Erythroblast (primary cell): Measurements from ENCODE around the gene DGKB.

ENCODE experiments used
- DNase-seq, 2 experiments: peaks; one replicate each; lab custom pipeline; 2025; lab: John Stamatoyannopoulos, UW
- GATA1 ChIP-seq: IDR thresholded peaks from 2 replicates; pipeline ENCODE4 v1.6.1; 2011; ENCODE audit warnings: low read depth, mild to moderate bottlenecking, control low read depth, low read length, moderate library complexity
- POLR2A ChIP-seq: IDR thresholded peaks from 2 replicates; pipeline ENCODE4 v1.6.1; 2011; ENCODE audit warnings: mild to moderate bottlenecking, low read length

The DGKB gene

GRCh38 chr7:14891289-14891688 lies 11.3 kb downstream of the DGKB start:
- no peak for TF ChIP-seq GATA1
- TF ChIP-seq POLR2A, result no peak
- no peak for DNase-seq

- TF ChIP-seq GATA1, result no peak
- TF ChIP-seq POLR2A, result no peak
- no peak for DNase-seq
Observed at GRCh38 chr7:14888962-14889361, 13.6 kb downstream of the DGKB start.

GRCh38 chr7:14886533-14886932 lies 16.0 kb downstream of the DGKB start:
- DNase-seq, result no peak
- TF ChIP-seq POLR2A (no peak), GATA1 (no peak)

GRCh38 chr7:14875941-14876587 lies 26.5 kb downstream of the DGKB start:
- DNase-seq, result no peak
- no peak for TF ChIP-seq POLR2A
- TF ChIP-seq GATA1, result no peak

GRCh38 chr7:14871880-14872279 lies 30.7 kb downstream of the DGKB start:
- no peak for DNase-seq
- TF ChIP-seq POLR2A (no peak), GATA1 (no peak)

GRCh38 chr7:14870394-14870793 lies 32.2 kb downstream of the DGKB start:
- DNase-seq, result no peak
- TF ChIP-seq POLR2A, result no peak
- TF ChIP-seq GATA1, result no peak

GRCh38 chr7:14868937-14869336 lies 33.6 kb downstream of the DGKB start:
- DNase-seq, result no peak
- no peak for TF ChIP-seq GATA1
- no peak for TF ChIP-seq POLR2A

- TF ChIP-seq POLR2A, result no peak
- TF ChIP-seq GATA1, result no peak
- DNase-seq, result no peak
Observed at GRCh38 chr7:14861456-14861855, 41.1 kb downstream of the DGKB start.

- no peak for DNase-seq
- TF ChIP-seq POLR2A (no peak), GATA1 (no peak)
Observed at GRCh38 chr7:14859267-14859666, 43.3 kb downstream of the DGKB start.

- no peak for DNase-seq
- no peak for TF ChIP-seq POLR2A
- TF ChIP-seq GATA1, result no peak
Observed at GRCh38 chr7:14858866-14859265, 43.7 kb downstream of the DGKB start.

GRCh38 chr7:14858410-14858809 lies 44.1 kb downstream of the DGKB start:
- DNase-seq, result no peak
- TF ChIP-seq GATA1, result no peak
- no peak for TF ChIP-seq POLR2A

GRCh38 chr7:14855033-14855794 lies 47.3 kb downstream of the DGKB start:
- no peak for DNase-seq
- TF ChIP-seq POLR2A (no peak), GATA1 (no peak)

- TF ChIP-seq POLR2A (no peak), GATA1 (no peak)
- DNase-seq, result no peak
Observed at GRCh38 chr7:14854471-14854870, 48.1 kb downstream of the DGKB start.

GRCh38 chr7:14851610-14852009 lies 50.9 kb downstream of the DGKB start:
- no peak for DNase-seq
- TF ChIP-seq POLR2A, result no peak

GRCh38 chr7:14850039-14850438 lies 52.5 kb downstream of the DGKB start:
- DNase-seq, result no peak
- TF ChIP-seq GATA1 (no peak), POLR2A (no peak)

GRCh38 chr7:14846405-14846804 lies 56.1 kb downstream of the DGKB start:
- no peak for TF ChIP-seq GATA1
- no peak for TF ChIP-seq POLR2A
- no peak for DNase-seq
